Right ventricle myocardium inferior (tissue), 1 donor: Measurements from ENCODE around the gene GSTA3. TPM values are rescaled to one million over a fixed set of nuclear protein-coding genes. Genes with fewer than 3 reads are reported as not detected.
A peak's percentile ranks its signal among the peaks of the same experiment; 100 is the strongest.
"Not testable (repeated sequence)": the region's sequence is repeated elsewhere in the genome, so short reads cannot be mapped to it uniquely, and the experiment has no call there.

Experiments used
- ATAC-seq: fragments of 200-7000 bp; cut with Tn5 transposase; one replicate; pipeline ENCODE4 v1.9.1; 2020; ENCODE audit warnings: mild to moderate bottlenecking, moderate library complexity
- DNase-seq: peaks from one replicate; pipeline ENCODE4 v3.0.0; 2021; ENCODE audit errors: missing footprints
- intact Hi-C: fragments of 100-400 bp; cut with DNase I; formaldehyde crosslinking; loops from one replicate; pipeline ENCODE4 v1.11.0; 2022
- total RNA-seq: library from RNA; stranded (reverse); fragmentation: NEBNext Ultra II Directional; extraction: Animal tissue kit (Norgen Biotek cat#: 25700); gene quantifications from one replicate; pipeline ENCODE4 v1.2.1, GENCODE V29; 2021
- donor health status: DM: no; HTN: yes; CAD: no; lungs with severe emphysema.

GSTA3 gene
- total RNA-seq, 1 donor from 2014 or later: not detected

- intact Hi-C loops, DNase-seq, ATAC-seq: not testable (repeated sequence)
These were observed 9.3 kb upstream of the GSTA3 start for GRCh38 chr6:52918771-52919170.

GRCh38 chr6:52918027-52918686, 8.7 kb upstream of the GSTA3 start:
- DNase-seq, ATAC-seq: not testable (repeated sequence)

GRCh38 chr6:52914516-52914915, 5.0 kb upstream of the GSTA3 start:
- intact Hi-C loops: no loop called here
- DNase-seq (no peak), ATAC-seq (no peak)

More at GRCh38 chr6:52918027-52918686, 8.7 kb upstream of the GSTA3 start:
- intact Hi-C loops: not testable (repeated sequence)

GRCh38 chr6:52910091-52910490, 593 bp upstream of the GSTA3 start:
- ATAC-seq (no peak), DNase-seq (no peak)
- intact Hi-C loops: no loop called here

- intact Hi-C loops: no loop called here
- no peak for DNase-seq
- no peak for ATAC-seq
These were observed 367 bp downstream of the GSTA3 start for GRCh38 chr6:52909131-52909530.

- no peak for DNase-seq
- no peak for ATAC-seq
- intact Hi-C loops: no loop called here
These were observed 972 bp downstream of the GSTA3 start for GRCh38 chr6:52908526-52908925.

- ATAC-seq (no peak), DNase-seq (no peak)
- intact Hi-C loops: no loop called here
These were observed 4.8 kb downstream of the GSTA3 start for GRCh38 chr6:52904562-52905279.

GRCh38 chr6:52900536-52900935, 9.0 kb downstream of the GSTA3 start:
- DNase-seq: no peak
- ATAC-seq: no peak
- intact Hi-C loops: no loop called here

- DNase-seq, intact Hi-C loops, ATAC-seq: not testable (repeated sequence)
These were observed 13.7 kb downstream of the GSTA3 start for GRCh38 chr6:52895790-52896189.

GRCh38 chr6:52894285-52894684, 15.2 kb downstream of the GSTA3 start:
- ATAC-seq (no peak), DNase-seq (no peak)
- intact Hi-C loops: no loop called here

- intact Hi-C loops: no loop called here
- no peak for ATAC-seq
- no peak for DNase-seq
These were observed 15.7 kb downstream of the GSTA3 start for GRCh38 chr6:52893803-52894202.

- DNase-seq (no peak), ATAC-seq (no peak)
- intact Hi-C loops: no loop called here
These were observed 16.3 kb downstream of the GSTA3 start for GRCh38 chr6:52893221-52893620.

GRCh38 chr6:52890018-52890417, 19.5 kb downstream of the GSTA3 start:
- DNase-seq: no peak
- no peak for ATAC-seq
- intact Hi-C loops: no loop called here

- no peak for ATAC-seq
- intact Hi-C loops: no loop called here
- no peak for DNase-seq
These were observed 21.5 kb downstream of the GSTA3 start for GRCh38 chr6:52887910-52888524.

- DNase-seq (no peak), ATAC-seq (peak; percentile 98)
- intact Hi-C loops: no loop called here
These were observed 27.3 kb downstream of the GSTA3 start for GRCh38 chr6:52881996-52882841.

GRCh38 chr6:52881662-52881995, 27.9 kb downstream of the GSTA3 start:
- DNase-seq (no peak), ATAC-seq (peak; percentile 17)
- intact Hi-C loops: no loop called here

GRCh38 chr6:52877786-52878185, 31.7 kb downstream of the GSTA3 start:
- intact Hi-C loops: no loop called here
- ATAC-seq (no peak), DNase-seq (no peak)

- ATAC-seq (no peak), DNase-seq (no peak)
- intact Hi-C loops: no loop called here
These were observed 32.3 kb downstream of the GSTA3 start for GRCh38 chr6:52877168-52877567.

- intact Hi-C loops: no loop called here
- ATAC-seq: no peak
- DNase-seq: no peak
These were observed 33.3 kb downstream of the GSTA3 start for GRCh38 chr6:52876056-52876787.
